AG09319 (cell line): ENCODE measurements around the gene LTN1.
A peak's percentile ranks its signal among the peaks of the same experiment; 100 is the strongest.
"Not testable (repeated sequence)": the region's sequence is repeated elsewhere in the genome, so short reads cannot be mapped to it uniquely, and the experiment has no call there.

Experiments used
- DNase-seq: peaks from one replicate; pipeline ENCODE4 v3.0.0-alpha.2; 2010; ENCODE audit warnings: low read depth; ENCODE audit errors: extremely low read depth
- CTCF ChIP-seq: IDR thresholded peaks from 2 replicates; pipeline ENCODE4 v1.5.1; 2011; ENCODE audit warnings: low read depth, mild to moderate bottlenecking, inconsistent platforms, low read length, moderate library complexity

Gene LTN1

GRCh38 chr21:29005696-29006095 is 13.0 kb upstream of the LTN1 start:
- no peak for DNase-seq
- TF ChIP-seq CTCF: no peak

GRCh38 chr21:29002442-29003144 is 9.9 kb upstream of the LTN1 start:
- no peak for TF ChIP-seq CTCF
- peak; percentile 94 for DNase-seq

GRCh38 chr21:28993293-28993629 is 584 bp upstream of the LTN1 start:
- no peak for DNase-seq
- TF ChIP-seq CTCF: no peak

DNA sequence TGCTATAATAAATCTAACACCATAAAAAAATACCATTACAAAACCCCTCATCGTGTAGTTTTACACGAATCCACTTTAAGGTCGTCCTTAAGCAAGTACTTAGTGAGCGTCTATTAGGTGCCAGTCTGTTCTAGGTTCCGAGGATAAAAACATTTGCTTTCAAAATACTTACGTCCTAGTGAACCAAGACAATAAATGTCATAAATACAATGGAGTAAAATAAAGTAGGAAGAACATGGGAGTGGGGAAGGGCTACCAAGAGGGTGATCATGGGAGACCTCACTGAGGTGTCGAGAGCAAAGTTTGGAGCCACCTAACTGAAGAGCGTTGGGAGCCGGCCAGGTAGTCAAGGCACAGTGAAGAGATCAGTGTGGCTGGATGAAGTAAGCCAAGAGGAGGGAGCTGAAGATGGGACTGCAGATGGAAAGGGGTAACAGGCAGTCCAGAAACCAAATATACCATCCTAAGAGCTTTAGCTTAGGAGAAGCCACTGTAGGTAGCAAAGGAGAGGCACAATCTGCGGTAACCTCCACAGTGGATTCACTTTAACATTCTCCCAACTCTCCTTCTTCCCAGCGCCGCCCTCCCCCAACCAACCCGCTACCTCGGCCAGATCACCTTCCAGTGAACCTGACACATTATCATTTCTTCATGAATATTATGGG is 684 bp downstream of the LTN1 start:
- no peak for DNase-seq

DNA sequence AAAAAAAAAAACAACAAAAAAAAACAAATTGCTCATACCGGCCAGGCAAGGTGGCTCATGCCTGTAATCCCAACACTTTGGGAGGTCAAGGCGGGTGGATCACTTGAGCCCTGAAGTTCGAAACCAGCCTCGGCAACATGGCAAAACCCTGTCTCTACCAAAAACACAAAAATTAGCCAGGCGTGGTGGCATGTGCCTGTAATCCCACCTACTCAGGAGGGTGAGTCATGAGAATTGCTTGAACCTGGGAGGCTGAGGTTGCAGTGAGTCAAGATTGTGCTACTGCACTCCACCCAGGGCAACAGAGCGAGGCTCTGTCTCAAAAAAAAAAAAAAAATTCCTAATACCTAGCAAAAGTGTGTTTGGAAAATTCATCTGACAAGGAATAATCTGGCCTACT is 4.5 kb downstream of the LTN1 start:
- not testable (repeated sequence) for DNase-seq

More for the DNA sequence above, 684 bp downstream of the LTN1 start:
- no peak for TF ChIP-seq CTCF

DNA sequence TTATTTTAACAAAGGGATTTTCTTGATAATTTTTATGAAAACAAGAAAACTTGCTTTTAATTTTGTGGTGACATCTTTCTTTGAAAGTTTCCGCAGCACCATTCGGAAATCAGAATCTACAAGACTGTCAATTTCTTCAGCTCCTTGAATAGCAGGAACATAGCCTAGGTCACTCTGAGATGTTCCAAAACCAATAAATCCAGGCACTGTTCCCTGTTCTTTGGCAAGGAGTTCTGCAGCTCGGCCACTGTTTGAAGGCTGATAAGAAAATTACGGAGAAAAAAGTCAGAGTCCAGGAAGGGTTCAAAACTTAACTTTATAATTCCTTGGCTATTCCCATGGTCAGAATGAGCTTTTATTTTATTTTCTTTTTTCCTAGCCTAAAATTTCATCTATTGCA is 6.0 kb downstream of the LTN1 start:
- no peak for TF ChIP-seq CTCF
- DNase-seq: no peak

GRCh38 chr21:28982637-28983036 is 10.0 kb downstream of the LTN1 start:
- TF ChIP-seq CTCF: no peak
- no peak for DNase-seq

DNA sequence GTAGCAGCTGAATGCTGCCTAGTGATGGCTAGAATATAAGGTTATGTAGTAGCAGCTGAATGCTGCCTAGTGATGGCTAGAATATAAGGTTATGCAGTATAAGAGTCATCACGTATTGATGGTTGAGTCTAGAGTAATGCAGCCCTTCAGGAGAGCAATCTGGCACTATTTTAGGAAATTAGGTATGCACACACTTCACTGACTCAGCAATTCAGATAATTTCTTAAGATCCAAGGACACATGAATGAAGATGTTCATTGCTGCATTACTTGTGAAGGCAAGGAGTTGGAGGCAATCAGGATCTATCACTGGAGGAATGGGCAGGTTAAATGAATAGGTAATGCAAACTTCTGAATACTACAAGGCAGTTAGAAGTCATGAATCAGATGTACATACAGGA is 13.6 kb downstream of the LTN1 start:
- DNase-seq: no peak
- no peak for TF ChIP-seq CTCF
